ES-I3 (cell line): Measurements from ENCODE around the gene ITPR1.

Source experiments
- H3K36me3 ChIP-seq: 2 replicates; pipeline ENCODE4 v1.6.1; 2013; ENCODE audit warnings: mild to moderate bottlenecking, low read length, control low read depth, moderate library complexity; ENCODE audit not compliant: insufficient read depth
- H3K4me1 ChIP-seq: 2 replicates; pipeline ENCODE4 v1.6.1; 2013; ENCODE audit warnings: mild to moderate bottlenecking, control low read depth, low read length; ENCODE audit not compliant: insufficient read depth
- H3K9ac ChIP-seq: 2 replicates; pipeline ENCODE4 v1.6.1; 2013; ENCODE audit warnings: low read depth, mild to moderate bottlenecking, low read length, moderate library complexity
- H3K9me3 ChIP-seq: 2 replicates; pipeline ENCODE4 v1.6.1; 2013; ENCODE audit warnings: mild to moderate bottlenecking, low read length, moderate library complexity; ENCODE audit not compliant: control insufficient read depth, insufficient read depth

ITPR1 gene

DNA sequence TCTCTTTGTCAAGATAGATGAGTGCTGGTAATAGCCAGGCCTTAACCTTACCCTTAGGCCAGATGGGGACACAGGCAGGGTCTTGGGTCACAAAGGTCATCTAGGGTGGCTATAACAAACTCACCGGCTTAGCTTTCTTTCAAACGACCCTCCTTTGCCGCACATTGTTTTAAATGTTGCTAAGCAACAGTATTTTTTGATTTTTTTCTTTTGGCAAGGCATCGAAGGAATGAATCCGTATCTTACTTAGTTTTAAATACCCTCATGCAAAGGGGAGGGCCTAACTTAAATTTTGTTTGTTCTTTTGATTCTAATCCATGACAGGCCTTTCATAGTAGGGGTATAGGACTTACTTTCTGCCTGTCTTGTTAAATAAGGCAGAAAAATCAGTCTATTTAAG lies 35.2 kb downstream of the ITPR1 start:
- Histone ChIP-seq H3K36me3 (no peaks in the 10 kb centered on the region), H3K9me3 (no peaks in the 10 kb centered on the region), H3K9ac (no peak overlapping the region), H3K4me1 (0 out of 2 replicates have a peak, but pooled peaks cover 2% of the 10 kb centered on the region)

DNA sequence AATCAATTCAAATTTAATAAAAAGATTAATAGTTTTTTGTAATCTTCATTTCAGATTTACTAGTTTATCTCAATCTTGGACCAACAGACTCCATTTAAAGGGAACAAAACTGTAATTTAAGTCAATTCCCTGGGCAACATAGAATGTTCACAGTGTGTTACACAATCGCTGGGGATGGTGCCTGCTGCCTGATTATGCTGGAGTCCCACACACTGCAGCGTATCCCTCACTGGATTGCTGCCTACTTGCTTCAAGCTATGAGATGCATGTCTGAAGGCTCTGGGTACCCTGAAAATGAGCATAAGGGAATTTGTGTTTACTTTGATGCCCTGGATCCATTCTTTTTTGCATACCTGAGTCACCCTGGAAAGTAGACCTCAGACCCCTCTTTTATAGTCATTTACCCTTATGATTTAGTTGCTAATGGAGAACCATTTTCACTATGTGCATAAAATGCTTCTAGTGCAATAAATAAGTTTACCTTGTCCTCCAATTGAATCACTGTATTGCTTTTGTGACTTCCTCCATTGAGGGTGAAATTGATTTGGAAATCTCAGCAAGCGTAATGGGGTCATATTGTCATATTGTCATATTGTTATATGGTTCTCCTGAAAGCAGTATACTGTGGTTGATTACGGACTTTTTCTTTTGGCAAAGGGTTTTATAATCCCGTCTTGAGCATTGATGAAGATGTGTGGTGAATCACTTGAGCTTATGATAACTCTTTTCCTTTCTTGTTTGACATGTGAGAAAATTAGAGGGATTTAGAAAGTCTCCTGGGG lies 35.9 kb downstream of the ITPR1 start:
- no peaks in the 10 kb centered on the region for H3K9me3 ChIP-seq
- no peaks in the 10 kb centered on the region for H3K36me3 ChIP-seq
- H3K4me1 ChIP-seq: 0 out of 2 replicates have a peak, but pooled peaks cover 9% of the 10 kb centered on the region
- no peak overlapping the region for H3K9ac ChIP-seq

GRCh38 chr3:4529876-4530588 lies 36.9 kb downstream of the ITPR1 start:
- 0 out of 2 replicates have a peak, but pooled peaks cover 11% of the 10 kb centered on the region for H3K4me1 ChIP-seq
- no peaks in the 10 kb centered on the region for H3K36me3 ChIP-seq
- no peak overlapping the region for H3K9ac ChIP-seq
- no peaks in the 10 kb centered on the region for H3K9me3 ChIP-seq

DNA sequence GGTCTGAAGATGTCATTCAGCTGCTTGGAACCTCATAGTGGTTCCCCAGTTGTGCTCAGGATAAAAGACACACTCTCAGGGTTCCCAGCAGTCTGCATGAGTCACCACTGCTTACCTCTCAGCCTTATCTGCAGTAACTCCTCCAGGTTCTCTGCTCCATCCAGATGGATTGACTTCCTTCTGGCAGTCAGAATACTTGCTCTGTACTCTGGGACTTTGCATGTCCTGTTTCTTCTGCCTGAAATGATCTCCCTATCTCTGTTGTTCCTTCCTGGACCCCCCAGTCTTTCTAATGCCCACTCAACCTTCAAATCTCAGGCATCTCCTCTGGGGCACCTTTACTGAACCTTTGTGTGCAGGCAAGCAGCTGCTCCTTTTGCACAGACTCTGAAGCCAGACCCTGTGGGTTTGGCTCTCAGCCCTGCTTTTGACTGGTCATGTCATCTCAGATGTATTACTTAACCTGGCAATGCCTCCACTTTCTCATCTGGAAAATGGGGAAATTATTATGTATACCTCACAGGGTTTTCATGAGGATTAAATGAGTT lies 38.4 kb downstream of the ITPR1 start:
- Histone ChIP-seq H3K36me3 (no peaks in the 10 kb centered on the region), H3K4me1 (0 out of 2 replicates have a peak, but pooled peaks cover 11% of the 10 kb centered on the region), H3K9ac (no peak overlapping the region), H3K9me3 (no peaks in the 10 kb centered on the region)

DNA sequence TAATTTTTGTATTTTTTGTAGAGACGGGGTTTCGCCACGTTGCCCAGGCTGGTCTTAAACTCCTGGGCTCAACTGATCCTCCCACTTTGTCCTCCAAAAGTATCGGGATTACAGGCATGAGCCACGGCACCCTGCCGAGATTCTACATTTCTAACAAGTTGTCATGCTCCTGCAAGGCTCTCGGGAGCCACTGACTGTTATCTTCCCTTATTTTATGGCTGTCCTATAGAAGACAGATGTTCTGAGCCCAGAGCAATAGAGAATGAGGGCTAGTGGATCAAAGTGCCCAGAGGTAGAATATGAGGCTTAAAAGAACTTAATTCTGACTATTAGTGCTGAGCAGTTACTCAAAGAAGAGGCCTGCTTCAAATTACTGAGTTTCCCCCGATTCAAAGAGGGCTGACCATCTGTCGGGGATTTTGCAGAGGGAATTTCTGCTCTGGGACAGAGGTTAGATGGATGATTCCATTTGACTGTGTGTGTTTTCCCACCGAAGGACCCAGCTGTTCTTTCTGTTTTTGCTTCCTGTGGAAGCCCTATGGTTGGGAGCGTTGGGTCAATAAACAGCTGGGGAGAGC lies 39.5 kb downstream of the ITPR1 start:
- H3K9ac ChIP-seq: no peak overlapping the region
- no peaks in the 10 kb centered on the region for H3K9me3 ChIP-seq
- H3K4me1 ChIP-seq: 0 out of 2 replicates have a peak, but pooled peaks cover 11% of the 10 kb centered on the region
- no peaks in the 10 kb centered on the region for H3K36me3 ChIP-seq

DNA sequence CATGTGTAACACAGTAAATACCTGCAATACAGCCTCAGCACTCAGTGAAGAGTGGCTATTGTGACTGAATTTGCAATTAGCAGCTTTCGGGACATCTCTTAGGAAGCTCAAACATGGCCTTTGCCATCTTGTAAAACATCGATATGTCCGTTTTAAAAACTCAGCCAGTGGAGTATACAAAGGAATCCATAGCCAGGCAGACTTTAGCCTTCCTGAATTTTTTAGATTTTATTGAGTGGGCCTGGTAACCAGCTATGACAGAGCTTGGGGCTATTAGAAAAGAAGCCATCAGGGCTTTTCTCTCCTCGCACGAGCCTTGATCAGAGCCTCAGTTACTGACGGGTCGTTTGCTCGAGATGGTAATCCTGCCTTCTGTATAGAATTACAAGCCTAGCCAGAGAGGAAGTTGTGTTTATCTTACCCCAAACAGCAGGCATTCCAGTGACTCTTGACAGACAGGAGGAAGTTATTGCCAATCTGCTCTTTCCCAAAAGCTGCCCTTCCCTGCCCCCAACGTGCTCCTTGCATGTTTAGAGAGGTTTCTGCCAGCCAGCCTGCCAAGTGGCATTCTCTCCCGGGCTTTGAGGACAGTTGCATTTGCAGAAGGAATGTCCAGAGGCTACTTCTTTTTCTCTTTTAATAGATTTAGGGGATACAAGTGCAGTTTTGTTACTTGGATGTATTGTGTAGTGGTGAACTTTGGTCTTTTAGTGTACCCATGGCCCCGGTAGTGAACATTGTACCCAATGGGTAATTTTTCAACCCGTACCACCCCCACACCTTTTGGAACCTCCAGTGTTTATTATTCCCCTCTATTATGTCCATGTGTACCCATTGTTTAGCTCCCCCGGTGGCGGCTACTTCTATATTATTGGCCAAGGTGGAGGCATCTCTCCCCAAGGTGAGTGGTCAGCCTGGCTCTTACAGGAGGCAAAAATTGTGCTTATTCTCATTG lies 40.6 kb downstream of the ITPR1 start:
- Histone ChIP-seq H3K9me3 (no peaks in the 10 kb centered on the region), H3K4me1 (0 out of 2 replicates have a peak, but pooled peaks cover 11% of the 10 kb centered on the region), H3K9ac (no peak overlapping the region), H3K36me3 (no peaks in the 10 kb centered on the region)

DNA sequence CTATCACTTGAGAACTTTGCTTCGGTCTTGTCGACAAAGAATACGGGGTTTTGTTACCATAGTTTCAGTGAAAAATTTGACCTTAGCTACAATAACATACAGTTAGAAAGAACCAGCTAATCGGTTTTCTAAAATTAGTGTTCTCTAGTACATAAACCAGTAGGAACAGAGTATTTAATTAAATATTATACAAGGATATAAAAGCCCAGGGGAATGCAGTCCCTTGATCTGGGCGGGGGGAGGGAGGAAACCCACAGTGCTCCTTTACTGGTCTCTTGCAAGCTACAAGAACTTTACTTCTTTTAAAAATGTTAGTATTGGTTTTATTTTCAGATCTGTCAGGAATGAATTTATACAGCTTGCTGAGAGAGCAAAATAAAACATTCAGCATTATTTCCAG lies 41.8 kb downstream of the ITPR1 start:
- no peaks in the 10 kb centered on the region for H3K36me3 ChIP-seq
- 0 out of 2 replicates have a peak, but pooled peaks cover 11% of the 10 kb centered on the region for H3K4me1 ChIP-seq
- H3K9ac ChIP-seq: no peak overlapping the region
- no peaks in the 10 kb centered on the region for H3K9me3 ChIP-seq

- Histone ChIP-seq H3K9me3 (no peaks in the 10 kb centered on the region; the same call in 1 of the 2 replicates), H3K4me1 (0 out of 2 replicates have a peak, but pooled peaks cover 11% of the 10 kb centered on the region), H3K9ac (no peak overlapping the region), H3K36me3 (no peaks in the 10 kb centered on the region)
These were observed 43.1 kb downstream of the ITPR1 start for GRCh38 chr3:4536260-4536659.

GRCh38 chr3:4540267-4540666 lies 47.1 kb downstream of the ITPR1 start:
- no peaks in the 10 kb centered on the region for H3K36me3 ChIP-seq
- H3K9ac ChIP-seq: no peak overlapping the region
- no peaks in the 10 kb centered on the region; the same call in 1 of the 2 replicates for H3K9me3 ChIP-seq

GRCh38 chr3:4543110-4543509 lies 50.0 kb downstream of the ITPR1 start:
- Histone ChIP-seq H3K4me1 (no peaks in the 10 kb centered on the region), H3K36me3 (no peaks in the 10 kb centered on the region)

More at GRCh38 chr3:4540267-4540666, 47.1 kb downstream of the ITPR1 start:
- no peaks in the 10 kb centered on the region for H3K4me1 ChIP-seq

GRCh38 chr3:4546346-4547178 lies 53.4 kb downstream of the ITPR1 start:
- no peak overlapping the region for H3K9ac ChIP-seq
- H3K36me3 ChIP-seq: no peaks in the 10 kb centered on the region
- H3K4me1 ChIP-seq: peaks cover 6% of the 10 kb centered on the region; the same call in 1 of the 2 replicates
- H3K9me3 ChIP-seq: no peaks in the 10 kb centered on the region

More at GRCh38 chr3:4543110-4543509, 50.0 kb downstream of the ITPR1 start:
- no peaks in the 10 kb centered on the region; the same call in 1 of the 2 replicates for H3K9me3 ChIP-seq
- H3K9ac ChIP-seq: no peak overlapping the region

- Histone ChIP-seq H3K9ac (no peak overlapping the region), H3K36me3 (no peaks in the 10 kb centered on the region), H3K4me1 (peaks cover 6% of the 10 kb centered on the region; the same call in 1 of the 2 replicates), H3K9me3 (no peaks in the 10 kb centered on the region)
These were observed 54.7 kb downstream of the ITPR1 start for GRCh38 chr3:4547799-4548198.

DNA sequence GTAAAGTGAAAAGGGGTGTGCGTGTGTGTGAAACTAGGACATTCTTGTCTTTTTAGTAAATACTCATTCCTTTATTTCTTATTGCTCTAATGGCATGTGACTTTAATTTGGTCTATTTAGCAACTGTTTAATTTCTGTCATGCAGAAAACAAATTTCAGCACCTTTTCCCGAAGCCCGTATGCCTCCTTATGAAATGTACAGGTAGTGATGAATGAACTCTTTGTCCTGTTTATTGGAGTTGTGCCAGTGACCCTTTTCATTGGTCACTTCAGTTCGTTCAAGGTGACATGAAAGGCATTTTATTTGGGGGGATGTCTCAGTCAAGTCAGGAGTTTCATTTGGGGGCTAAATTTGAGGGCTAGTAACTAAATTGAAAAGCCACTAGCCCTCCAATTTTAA lies 55.2 kb downstream of the ITPR1 start:
- Histone ChIP-seq H3K4me1 (peaks cover 6% of the 10 kb centered on the region; the same call in 1 of the 2 replicates), H3K9me3 (no peaks in the 10 kb centered on the region), H3K9ac (no peak overlapping the region), H3K36me3 (no peaks in the 10 kb centered on the region)
